GM12892 (cell line): Measurements from ENCODE around the gene KRT82.
"Not testable (repeated sequence)": the region's sequence is repeated elsewhere in the genome, so short reads cannot be mapped to it uniquely, and the experiment has no call there.

Source experiments
- POLR2A ChIP-seq: IDR thresholded peaks from 2 replicates; pipeline ENCODE4 v1.6.1; 2011; ENCODE audit warnings: low read depth, low read length, control low read depth
- TAF1 ChIP-seq: IDR thresholded peaks from 2 replicates; pipeline ENCODE4 v1.6.1; 2011; ENCODE audit warnings: low read depth, mild to moderate bottlenecking, control low read depth, low read length, borderline replicate concordance

- not testable (repeated sequence) for TF ChIP-seq TAF1, POLR2A
Measured at GRCh38 chr12:52447196-52447595, 41.1 kb upstream of the KRT82 start.
